8988T (cell line): ENCODE measurements around the gene UBE2L3.
"Not testable (repeated sequence)": the region's sequence is repeated elsewhere in the genome, so short reads cannot be mapped to it uniquely, and the experiment has no call there.

ENCODE experiments used
- DNase-seq: peaks from one replicate; pipeline ENCODE4 v3.0.0; 2011

UBE2L3 gene

DNA sequence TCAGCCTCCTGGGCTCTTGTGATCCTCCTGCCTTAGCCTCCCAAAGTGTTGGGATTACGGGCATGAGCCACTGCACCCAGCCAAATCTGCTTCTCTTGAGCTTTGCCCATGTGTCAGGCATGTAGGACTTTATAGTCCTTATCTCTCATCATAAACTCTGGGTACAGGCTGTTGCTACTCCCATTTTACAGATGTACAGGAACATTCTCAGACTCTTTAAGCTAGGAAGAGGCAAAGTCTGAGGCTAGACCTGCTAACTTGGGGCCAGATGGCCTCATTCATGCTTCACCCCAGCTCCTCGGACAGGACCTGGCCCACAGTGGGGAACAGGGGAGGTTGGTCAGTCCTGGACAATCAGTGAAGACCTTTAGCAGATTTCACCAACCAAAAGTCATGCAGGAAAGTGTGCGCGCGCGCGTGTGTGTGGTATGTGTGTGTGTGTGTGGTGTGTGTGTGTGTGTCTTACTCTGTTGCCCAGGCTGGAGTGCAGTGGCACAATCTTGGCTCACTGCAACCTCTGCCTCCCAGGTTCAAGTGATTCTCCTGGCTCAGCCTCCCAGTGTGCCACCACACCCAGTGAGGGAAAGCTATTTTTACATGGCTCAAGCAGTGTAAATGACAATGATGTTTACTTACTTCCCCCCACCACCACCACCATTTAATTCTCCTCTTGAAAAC is 38.5 kb downstream of the UBE2L3 start:
- no peak for DNase-seq

DNA sequence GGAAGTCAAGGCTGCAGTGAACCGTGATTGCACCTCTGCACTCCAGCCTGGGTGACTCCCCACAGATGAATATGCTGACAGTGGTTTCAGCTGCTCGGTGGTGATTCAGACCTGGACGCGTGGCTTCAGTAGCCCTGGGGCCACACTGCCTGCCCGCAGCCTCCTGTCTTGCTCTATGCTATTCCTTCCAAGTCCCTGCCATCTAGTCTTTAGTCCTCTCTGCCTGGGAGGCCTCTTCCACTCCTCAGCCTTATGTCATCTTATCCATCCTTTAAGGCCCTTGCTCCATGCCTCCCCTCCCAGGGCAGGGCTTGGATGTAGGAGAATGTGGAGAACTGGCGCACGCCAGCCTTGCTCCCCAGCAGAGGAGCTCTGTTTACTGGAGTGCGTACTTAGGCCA is 39.3 kb downstream of the UBE2L3 start:
- DNase-seq, result no peak

DNA sequence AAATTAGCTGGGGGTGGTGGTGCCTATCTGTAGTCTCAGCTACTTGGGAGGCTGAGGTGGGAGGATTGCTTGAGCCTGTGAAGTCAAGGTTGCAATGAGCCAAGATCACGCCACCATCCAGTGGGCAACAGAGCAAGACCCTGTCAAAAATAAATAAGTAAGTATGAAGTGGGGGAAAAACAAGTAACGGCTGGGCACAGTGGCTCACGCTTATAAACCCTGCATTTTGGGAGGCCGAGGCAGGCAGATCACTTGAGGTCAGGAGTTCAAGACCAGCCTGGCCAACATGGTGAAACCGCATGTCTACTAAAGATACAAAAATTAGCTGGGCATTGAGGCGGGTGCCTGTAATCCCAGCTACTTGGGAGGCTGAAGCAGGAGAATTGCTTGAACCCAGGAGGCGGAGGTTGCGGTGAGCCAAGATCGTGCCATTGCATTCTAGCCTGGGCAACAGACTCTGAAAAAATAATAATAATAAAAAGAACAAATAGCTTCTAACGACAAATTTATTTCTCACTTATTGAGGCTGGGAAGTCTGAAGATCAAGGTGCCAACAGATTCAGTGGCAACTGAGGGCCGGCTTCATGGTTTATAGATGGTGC is 42.1 kb downstream of the UBE2L3 start:
- not testable (repeated sequence) for DNase-seq

GRCh38 chr22:21611210-21611977 is 43.9 kb downstream of the UBE2L3 start:
- no peak for DNase-seq

GRCh38 chr22:21612858-21613257 is 45.3 kb downstream of the UBE2L3 start:
- no peak for DNase-seq

- no peak for DNase-seq
Observed at GRCh38 chr22:21613553-21614233, 46.2 kb downstream of the UBE2L3 start.

- DNase-seq, result no peak
Observed at GRCh38 chr22:21615731-21616130, 48.2 kb downstream of the UBE2L3 start.

DNA sequence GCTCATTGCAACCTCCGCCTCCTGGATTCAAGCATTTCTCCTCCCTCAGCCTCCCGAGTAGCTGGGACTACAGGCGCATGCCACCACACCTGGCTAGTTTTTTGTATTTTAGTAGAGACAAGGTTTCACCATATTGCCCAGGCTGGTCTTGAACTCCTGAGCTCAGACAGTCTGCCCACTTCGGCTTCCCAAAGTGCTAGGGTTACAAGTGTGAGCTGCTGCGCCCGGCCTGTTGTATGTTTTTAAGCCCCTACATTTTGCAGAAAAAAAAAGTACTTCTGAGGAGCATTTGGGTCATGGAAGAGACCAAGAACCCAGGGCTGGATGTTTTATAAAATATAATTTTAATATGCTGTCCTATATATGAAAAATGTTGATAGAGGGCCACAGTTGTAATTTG is 49.8 kb downstream of the UBE2L3 start:
- DNase-seq, result not testable (repeated sequence)

DNA sequence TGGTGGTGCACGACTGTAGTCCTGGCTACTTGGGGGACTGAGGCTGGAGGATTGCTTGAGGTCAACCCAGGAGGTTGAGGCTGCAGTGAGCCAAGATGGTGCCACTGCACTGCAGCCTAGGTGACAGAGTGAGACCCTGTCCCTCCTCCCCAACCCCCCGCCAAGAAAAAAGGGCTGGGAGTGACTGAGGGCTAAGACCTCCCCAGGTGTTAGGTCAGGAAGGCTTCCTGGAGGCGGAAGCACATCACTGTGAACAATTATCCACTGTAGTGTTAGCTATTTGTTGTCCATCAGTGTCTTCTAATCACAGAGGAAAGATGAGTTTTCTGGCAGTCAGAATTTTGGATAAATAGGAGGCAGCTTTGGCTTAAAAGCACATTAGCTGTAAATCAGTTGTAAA is 53.5 kb downstream of the UBE2L3 start:
- no peak for DNase-seq

GRCh38 chr22:21622011-21622918 is 54.8 kb downstream of the UBE2L3 start:
- DNase-seq, result no peak

GRCh38 chr22:21622919-21623647 is 55.6 kb downstream of the UBE2L3 start:
- no peak for DNase-seq

DNA sequence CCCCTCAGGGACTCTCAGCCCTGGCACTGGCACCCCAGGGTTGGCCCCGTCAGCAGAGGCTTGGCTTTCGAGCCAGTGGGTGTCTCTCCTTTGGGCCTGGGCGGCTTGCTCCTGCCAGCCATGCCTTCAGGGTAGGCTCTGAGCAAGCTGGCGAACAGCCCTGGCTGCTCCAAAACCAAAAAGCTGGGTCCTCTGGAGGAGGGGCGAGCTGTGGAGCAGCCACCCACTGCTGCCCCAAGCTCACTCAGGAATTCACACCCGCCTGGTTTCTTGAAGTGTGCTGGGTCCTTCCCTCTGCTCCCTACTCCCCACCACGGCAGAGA is 56.1 kb downstream of the UBE2L3 start:
- no peak for DNase-seq

DNA sequence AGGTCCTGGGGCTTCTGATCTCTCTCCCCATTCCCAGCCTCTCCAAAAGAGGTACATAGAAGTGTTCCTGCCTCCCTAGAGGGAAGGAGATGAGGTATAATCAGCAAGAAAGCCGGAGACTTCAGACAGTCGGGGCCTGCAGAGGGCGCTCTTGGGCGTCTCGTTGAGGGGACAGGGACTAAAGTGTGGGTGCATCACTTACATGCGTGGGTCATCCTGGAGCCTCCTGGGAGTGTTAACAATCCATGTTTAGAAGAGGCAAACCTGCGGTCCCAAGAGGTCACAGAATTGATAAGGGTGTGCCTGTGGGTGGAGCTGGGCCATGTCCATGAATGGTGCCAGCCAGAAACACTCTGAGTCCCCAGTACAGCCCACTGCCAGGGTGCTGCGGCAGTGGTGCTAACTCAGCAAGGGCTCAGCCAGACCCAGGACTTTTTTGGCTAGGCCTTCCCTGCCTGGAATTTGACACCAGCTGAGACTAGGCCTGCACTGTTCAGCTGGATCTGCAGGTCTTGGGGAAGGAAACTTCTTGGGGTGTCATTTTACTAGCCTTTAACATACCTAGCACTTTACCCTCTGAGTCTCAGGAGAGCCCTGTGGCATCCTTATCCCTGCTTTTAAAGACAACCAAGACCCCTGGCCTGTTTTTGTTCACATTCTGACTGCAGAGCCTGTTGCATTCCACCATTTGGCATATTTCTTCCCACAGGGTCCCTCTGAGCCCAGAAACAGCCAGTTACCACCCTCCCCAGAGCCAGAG is 56.8 kb downstream of the UBE2L3 start:
- DNase-seq, result no peak

DNA sequence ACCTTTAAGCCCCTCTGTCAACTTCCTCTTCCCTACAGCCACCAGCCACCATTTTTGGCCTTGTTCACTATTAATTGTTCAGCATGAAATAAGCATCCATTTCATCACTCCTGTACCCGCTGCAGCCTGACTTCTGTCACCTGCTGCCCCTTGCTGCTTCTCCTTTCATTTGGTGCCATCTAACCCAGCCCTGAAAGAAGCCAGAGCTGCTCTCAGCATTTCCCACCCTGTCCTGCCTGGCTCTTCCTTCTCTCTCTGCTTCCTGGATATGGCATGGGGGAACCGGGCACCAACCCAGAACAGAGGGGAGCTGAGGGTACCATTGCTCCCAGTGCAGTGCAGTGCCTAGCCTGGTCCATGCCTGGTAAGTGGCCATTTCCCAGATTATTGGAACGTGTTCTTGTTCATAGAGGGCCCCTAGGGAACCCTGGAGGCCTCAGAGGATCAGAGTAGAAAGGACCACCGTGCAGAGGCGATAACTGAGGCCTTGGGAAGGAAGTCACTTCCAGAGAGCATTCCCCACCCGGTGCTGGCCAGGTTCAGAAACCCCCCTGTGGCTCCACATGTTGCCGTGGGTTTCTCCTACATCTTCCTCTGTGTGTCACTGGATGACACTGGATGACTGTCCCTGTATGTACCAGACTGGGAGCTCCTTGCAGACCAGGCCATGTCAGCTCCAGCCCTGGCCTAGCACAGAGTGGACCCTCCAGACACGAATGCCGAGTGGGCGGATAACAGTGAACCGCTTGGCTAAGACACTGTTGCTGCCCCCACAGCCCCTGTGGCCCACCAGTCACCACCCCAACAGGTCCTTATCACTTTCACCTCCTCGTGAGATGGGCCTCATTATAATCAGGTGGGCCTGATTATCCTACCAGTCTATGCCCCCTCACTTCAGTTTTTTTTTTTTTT is 57.6 kb downstream of the UBE2L3 start:
- DNase-seq, result no peak

DNA sequence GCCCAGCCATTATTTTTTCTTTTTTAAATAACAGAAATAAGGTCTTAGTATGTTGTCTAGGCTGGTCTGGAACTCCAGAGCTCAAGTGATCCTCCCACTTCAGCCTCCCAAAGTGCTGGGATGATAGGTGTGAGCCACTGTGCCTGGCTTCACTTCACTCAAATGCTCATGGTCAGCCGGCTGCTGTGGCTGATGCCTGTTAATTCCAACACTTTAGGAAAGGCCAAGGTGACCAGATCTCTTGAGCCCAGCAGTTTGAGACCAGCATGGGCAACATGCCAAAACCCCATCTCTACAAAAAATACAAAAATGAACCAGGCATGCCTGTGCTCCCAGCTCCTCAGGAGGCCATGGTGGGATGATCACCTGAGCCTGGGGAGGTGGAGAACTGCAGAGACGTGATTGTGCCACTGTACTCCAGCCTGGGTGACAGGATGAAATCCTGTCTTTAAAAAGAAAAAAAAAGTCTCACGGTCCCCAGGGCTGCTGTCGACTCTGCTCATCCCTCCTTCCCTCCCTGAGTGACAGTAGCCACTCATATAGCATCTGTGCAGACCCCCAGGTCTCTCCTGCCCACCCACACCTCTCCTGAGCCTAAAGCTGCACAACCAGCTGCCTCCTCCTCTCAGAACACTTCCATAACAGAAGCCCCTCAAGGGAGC is 58.7 kb downstream of the UBE2L3 start:
- no peak for DNase-seq

GRCh38 chr22:21626735-21627469 is 59.4 kb downstream of the UBE2L3 start:
- DNase-seq, result no peak

GRCh38 chr22:21628386-21629254 is 61.1 kb downstream of the UBE2L3 start:
- DNase-seq, result no peak
